Measurements from ENCODE around the gene OLIG3.

DNA sequence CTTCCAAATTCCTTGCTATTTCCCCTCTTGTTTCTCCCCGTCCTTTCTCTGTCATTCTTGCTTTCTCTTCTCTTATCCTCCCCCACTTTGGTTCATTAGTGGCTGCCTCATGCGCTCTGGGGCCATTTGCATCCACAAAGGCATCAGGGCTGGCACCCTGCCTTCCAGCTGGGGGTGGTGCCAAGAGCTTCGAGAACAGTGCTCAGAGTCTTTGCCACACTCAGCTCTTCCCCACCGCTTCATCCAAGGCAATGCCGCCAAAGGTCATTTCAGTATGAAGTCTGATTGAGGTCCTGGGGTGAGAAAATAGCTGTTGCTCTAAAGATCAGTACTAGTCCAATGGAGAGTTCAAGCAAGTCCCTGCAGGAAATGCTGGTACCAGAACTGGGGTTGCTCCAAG, 22.7 kb downstream of the OLIG3 start:
- TF ChIP-seq SIN3A (IDR thresholded peaks at IDR 0.05; ENCODE audit: borderline replicate concordance, insufficient read depth, low read length) = no peak
- TF ChIP-seq, protein P1, sequence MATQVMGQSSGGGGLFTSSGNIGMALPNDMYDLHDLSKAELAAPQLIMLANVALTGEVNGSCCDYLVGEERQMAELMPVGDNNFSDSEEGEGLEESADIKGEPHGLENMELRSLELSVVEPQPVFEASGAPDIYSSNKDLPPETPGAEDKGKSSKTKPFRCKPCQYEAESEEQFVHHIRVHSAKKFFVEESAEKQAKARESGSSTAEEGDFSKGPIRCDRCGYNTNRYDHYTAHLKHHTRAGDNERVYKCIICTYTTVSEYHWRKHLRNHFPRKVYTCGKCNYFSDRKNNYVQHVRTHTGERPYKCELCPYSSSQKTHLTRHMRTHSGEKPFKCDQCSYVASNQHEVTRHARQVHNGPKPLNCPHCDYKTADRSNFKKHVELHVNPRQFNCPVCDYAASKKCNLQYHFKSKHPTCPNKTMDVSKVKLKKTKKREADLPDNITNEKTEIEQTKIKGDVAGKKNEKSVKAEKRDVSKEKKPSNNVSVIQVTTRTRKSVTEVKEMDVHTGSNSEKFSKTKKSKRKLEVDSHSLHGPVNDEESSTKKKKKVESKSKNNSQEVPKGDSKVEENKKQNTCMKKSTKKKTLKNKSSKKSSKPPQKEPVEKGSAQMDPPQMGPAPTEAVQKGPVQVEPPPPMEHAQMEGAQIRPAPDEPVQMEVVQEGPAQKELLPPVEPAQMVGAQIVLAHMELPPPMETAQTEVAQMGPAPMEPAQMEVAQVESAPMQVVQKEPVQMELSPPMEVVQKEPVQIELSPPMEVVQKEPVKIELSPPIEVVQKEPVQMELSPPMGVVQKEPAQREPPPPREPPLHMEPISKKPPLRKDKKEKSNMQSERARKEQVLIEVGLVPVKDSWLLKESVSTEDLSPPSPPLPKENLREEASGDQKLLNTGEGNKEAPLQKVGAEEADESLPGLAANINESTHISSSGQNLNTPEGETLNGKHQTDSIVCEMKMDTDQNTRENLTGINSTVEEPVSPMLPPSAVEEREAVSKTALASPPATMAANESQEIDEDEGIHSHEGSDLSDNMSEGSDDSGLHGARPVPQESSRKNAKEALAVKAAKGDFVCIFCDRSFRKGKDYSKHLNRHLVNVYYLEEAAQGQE (IDR thresholded peaks at IDR 0.05; ENCODE audit: insufficient read depth in 1 of 2, low read depth in 2 of 2, low read length in 2 of 2) = no peak
- TF ChIP-seq POLR2AphosphoS5 (IDR thresholded peaks at IDR 0.05; ENCODE audit: low read depth, low read length) = no peak

Measured in PFSK-1 (cell line).